Measurements from ENCODE around the gene PAPPA2. TPM values are rescaled to one million over a fixed set of nuclear protein-coding genes. Genes with fewer than 3 reads are reported as not detected.

PAPPA2 gene
- total and polyA plus RNA-seq, 10 of the 15 experiments (the other 5 are each of a cell fraction or from before 2014, with no cell fraction given) = under 0.01 to 0.06 (median 0.03) TPM; not detected in 7

- TF ChIP-seq ETV6 (conservative IDR thresholded peaks at IDR 0.05 in 1 of 2, IDR thresholded peaks at IDR 0.05 in 1 of 2; ENCODE audit: borderline replicate concordance in 1 of 2, low read depth in 1 of 2) = no peak
- TF ChIP-seq HDAC2 (IDR thresholded peaks at IDR 0.05) = no peak
- TF ChIP-seq ZSCAN29 (IDR thresholded peaks at IDR 0.05) = no peak
- no peak for TF ChIP-seq CBX5 (IDR thresholded peaks at IDR 0.05; ENCODE audit: low read depth)
These were observed 163.6 kb downstream of the PAPPA2 start (continued) for GRCh38 chr1:176626572-176627061.

- Histone ChIP-seq H3K4me1 (ENCODE audit: control insufficient read depth, insufficient read depth, low read length) (no peaks in the 10 kb centered on the region), H3K9ac (ENCODE audit: control insufficient read depth, insufficient read depth, low read length) (no peak overlapping the region), H4K20me1 (ENCODE audit: control insufficient read depth, insufficient read depth) (no peaks in the 10 kb centered on the region), H3K9me3 (replicated peaks; ENCODE audit: control insufficient read depth, insufficient read depth, low read length) (no peaks in the 10 kb centered on the region), H3K27ac (ENCODE audit: control insufficient read depth, insufficient read depth) (no peak overlapping the region), H3K36me3 (ENCODE audit: control insufficient read depth in 2 of 2, insufficient read depth in 2 of 2, low read length in 1 of 2) (no peaks in the 10 kb centered on the region), H2AFZ (ENCODE audit: control insufficient read depth, low read depth, low read length) (no peak overlapping the region), H3K4me2 (ENCODE audit: control insufficient read depth, insufficient read depth) (no peak overlapping the region), H3K27me3 (replicated peaks in 1 of 2; ENCODE audit: control insufficient read depth in 2 of 2, insufficient read depth in 2 of 2, low read length in 1 of 2) (no peaks in the 10 kb centered on the region), H3K4me3 (no peak overlapping the region), H3K79me2 (ENCODE audit: control insufficient read depth, insufficient read depth, low read length) (no peaks in the 10 kb centered on the region)
- in situ Hi-C loops (cut with MboI) = no loop called here
- CTCF ChIA-PET = no interaction called here
- FAIRE-seq (no peak), DNase-seq (ENCODE audit: low read depth, low spot score) (no peak), ATAC-seq (no peak)
- no TSS peak for BruUV-seq (replicated peaks)
- RAD21 ChIA-PET (ENCODE audit: unreplicated experiment) = no interaction called here
- no peak for TF ChIP-seq MLLT1 (IDR thresholded peaks at IDR 0.05)
- no peak for TF ChIP-seq SRF (IDR thresholded peaks at IDR 0.05; ENCODE audit: low read depth in 2 of 2, low read length in 2 of 2)
- no peak for TF ChIP-seq CBX3 (IDR thresholded peaks at IDR 0.05; ENCODE audit: borderline replicate concordance, low read depth)
- no peak for TF ChIP-seq EED (IDR thresholded peaks at IDR 0.05; ENCODE audit: low read depth)
- TF ChIP-seq FOXM1 (IDR thresholded peaks at IDR 0.05; ENCODE audit: low read depth, low read length) = no peak
- no peak for TF ChIP-seq MXI1 (IDR thresholded peaks at IDR 0.05; ENCODE audit: low read depth, low read length)
- TF ChIP-seq CEBPB (IDR thresholded peaks at IDR 0.05; ENCODE audit: borderline replicate concordance in 1 of 2, low read depth in 2 of 2, low read length in 2 of 2) = no peak
- no peak for TF ChIP-seq BACH1 (IDR thresholded peaks at IDR 0.05; ENCODE audit: borderline replicate concordance)
- no peak for TF ChIP-seq USF2 (IDR thresholded peaks at IDR 0.05; ENCODE audit: borderline replicate concordance, low read depth, low read length)
- TF ChIP-seq ESRRA (IDR thresholded peaks at IDR 0.05; ENCODE audit: low read length) = no peak
- TF ChIP-seq TARDBP (IDR thresholded peaks at IDR 0.05; ENCODE audit: borderline replicate concordance) = no peak
- TF ChIP-seq SIX5 (IDR thresholded peaks at IDR 0.05; ENCODE audit: low read depth, low read length, severe bottlenecking) = no peak
- no peak for TF ChIP-seq SMAD5 (IDR thresholded peaks at IDR 0.05; ENCODE audit: low read depth)
- TF ChIP-seq CREB1 (IDR thresholded peaks at IDR 0.05; ENCODE audit: low read depth) = no peak
- no peak for TF ChIP-seq MAX (IDR thresholded peaks at IDR 0.05; ENCODE audit: low read depth, low read length)
- no peak for TF ChIP-seq KAT2A (conservative IDR thresholded peaks at IDR 0.05; ENCODE audit: control insufficient read depth, low read depth, low read length)
- intact Hi-C loops (cut with micrococcal nuclease; ENCODE audit: unreplicated experiment) = no loop called here
- SMC1A ChIA-PET (ENCODE audit: uncharacterized antibody, unreplicated experiment) = no interaction called here
- 44% methylated on average over 2 of the region's 2 CpGs for whole genome bisulfite sequencing (ENCODE audit: insufficient coverage, insufficient replicate concordance, low lambda C conversion rate, missing lambda C conversion rate)
- POLR2A ChIA-PET = no interaction called here
These were observed 165.8 kb downstream of the PAPPA2 start for GRCh38 chr1:176628775-176629174.
